Subcutaneous adipose tissue (tissue), 4 donors: ENCODE data around the gene ALOX5AP. TPM values are rescaled to one million over a fixed set of nuclear protein-coding genes. Genes with fewer than 3 reads are reported as not detected.

Experiments used
- CTCF ChIP-seq: fragments of 450-650 bp; IDR thresholded peaks from one replicate; pipeline ENCODE4 v1.5.1; 2016; ENCODE audit warnings: low read depth, mild to moderate bottlenecking, control low read depth, antibody characterized with exemption, moderate library complexity
- total RNA-seq, 4 donors: library from RNA; depleted of rRNA; stranded (reverse); fragments of >200 nt; gene quantifications; one replicate each; pipeline ENCODE4 v1.1.0, GENCODE V29; 2016

Gene ALOX5AP
- total RNA-seq, 4 donors from 2014 or later = 6.6 to 123 (median 58.5) TPM

- no peak for TF ChIP-seq CTCF
These were observed 52.6 kb downstream of the ALOX5AP start for GRCh38 chr13:30787738-30788525.

GRCh38 chr13:30789166-30789862 lies 54.0 kb downstream of the ALOX5AP start:
- no peak for TF ChIP-seq CTCF

GRCh38 chr13:30790592-30790991 lies 55.2 kb downstream of the ALOX5AP start:
- TF ChIP-seq CTCF = no peak

- TF ChIP-seq CTCF = no peak
These were observed 56.1 kb downstream of the ALOX5AP start for GRCh38 chr13:30791354-30792001.

- no peak for TF ChIP-seq CTCF
These were observed 57.1 kb downstream of the ALOX5AP start for GRCh38 chr13:30792285-30793000.

GRCh38 chr13:30796132-30796572 lies 60.8 kb downstream of the ALOX5AP start:
- no peak for TF ChIP-seq CTCF
